Mucosa of rectum (tissue), 2 donors: ENCODE measurements around the gene TAF15.

Experiments used
- H3K27ac ChIP-seq, 2 donors: one replicate each; pipeline ENCODE4 v1.7.0; 2013; ENCODE audit warnings: inconsistent platforms in 2 of 2, low read depth in 2 of 2, low read length in 2 of 2
- H3K27me3 ChIP-seq, 2 donors: one replicate each; pipeline ENCODE4 v1.7.0; 2013; ENCODE audit warnings: low read length in 2 of 2; ENCODE audit not compliant: control insufficient read depth in 2 of 2, insufficient read depth in 2 of 2
- H3K36me3 ChIP-seq, 2 donors: one replicate each; pipeline ENCODE4 v1.7.0; 2013; ENCODE audit warnings: low read length in 2 of 2; ENCODE audit not compliant: control insufficient read depth in 2 of 2, insufficient read depth in 2 of 2
- H3K4me1 ChIP-seq, 2 donors: one replicate each; pipeline ENCODE4 v1.7.0; 2013; ENCODE audit warnings: low read length in 2 of 2, mild to moderate bottlenecking in 1 of 2; ENCODE audit not compliant: control insufficient read depth in 2 of 2, insufficient read depth in 2 of 2
- H3K4me3 ChIP-seq, 2 donors: one replicate each; pipeline ENCODE4 v1.7.0; 2013; ENCODE audit warnings: low read length in 2 of 2
- H3K9ac ChIP-seq, 2 donors: one replicate each; pipeline ENCODE4 v1.7.0; 2013; ENCODE audit warnings: low read length in 2 of 2, low read depth in 1 of 2, mild to moderate bottlenecking in 1 of 2
- H3K9me3 ChIP-seq, 2 donors: one replicate each; pipeline ENCODE4 v1.7.0; 2013; ENCODE audit warnings: low read length in 2 of 2; ENCODE audit not compliant: control insufficient read depth in 2 of 2
- donor health status: healthy.
- donor health status: Normal muscosa, but diverticular disease.

The TAF15 gene

DNA sequence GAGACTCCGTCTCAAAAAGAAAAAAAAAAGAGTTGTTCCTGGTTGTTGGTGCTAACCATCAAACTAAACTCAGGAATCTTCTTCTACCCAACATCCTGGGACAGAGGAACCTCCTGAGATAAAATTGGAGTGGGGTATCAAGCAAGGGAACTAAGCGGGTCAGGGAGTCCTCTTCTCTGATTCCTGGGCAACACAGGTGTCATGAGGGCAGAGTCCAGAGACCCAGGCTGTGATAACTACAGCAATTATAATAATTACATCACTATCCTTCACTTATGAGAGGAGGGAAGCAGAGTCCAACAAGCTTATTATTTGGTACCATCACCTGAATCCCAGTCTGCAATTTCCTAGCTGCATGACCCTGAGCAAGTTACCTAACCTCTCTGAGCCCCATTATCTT lies 40.5 kb upstream of the TAF15 start:
- Histone ChIP-seq H3K36me3 (no peaks in the 10 kb centered on the region), H3K27ac (no peak overlapping the region), H3K4me1 (peaks cover 10 to 13% of the 10 kb centered on the region in 2 donors), H3K9me3 (no peaks in the 10 kb centered on the region), H3K4me3 (no peak overlapping the region), H3K27me3 (no peaks in the 10 kb centered on the region), H3K9ac (no peak overlapping the region)

DNA sequence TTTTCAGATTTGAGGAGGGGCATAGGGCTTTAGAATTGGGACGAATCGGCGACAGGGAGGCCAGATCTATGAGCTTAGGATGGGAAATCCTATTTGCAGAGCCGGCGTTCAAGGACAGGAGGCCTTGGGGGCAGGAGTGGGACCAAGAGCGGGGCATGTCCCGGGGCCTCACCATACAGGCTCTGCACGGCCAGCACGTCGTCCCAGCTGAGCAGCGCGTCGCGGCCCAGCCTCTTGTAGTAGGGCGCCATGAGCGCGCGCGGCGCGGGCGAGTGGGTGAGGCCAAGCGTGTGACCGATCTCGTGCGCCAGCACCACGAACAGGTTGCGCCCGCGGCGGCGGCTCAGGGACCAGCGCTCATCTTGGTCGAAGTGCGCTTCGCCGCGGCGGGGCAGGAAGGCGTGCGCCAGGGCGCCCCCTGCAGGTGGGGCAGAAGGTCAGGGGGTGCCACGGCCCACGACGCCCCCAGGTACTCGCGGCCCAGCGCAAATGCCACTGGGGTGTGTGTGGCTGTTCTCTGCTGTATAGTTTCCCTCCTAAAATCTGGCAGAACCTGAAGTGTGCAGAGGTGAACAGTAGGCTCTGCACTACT lies 39.3 kb upstream of the TAF15 start:
- Histone ChIP-seq H3K27ac (no peak overlapping the region), H3K4me1 (peaks cover 13 to 18% of the 10 kb centered on the region in 2 donors), H3K9ac (no peak overlapping the region), H3K9me3 (no peaks in the 10 kb centered on the region), H3K4me3 (no peak overlapping the region), H3K36me3 (no peaks in the 10 kb centered on the region), H3K27me3 (no peaks in the 10 kb centered on the region)

DNA sequence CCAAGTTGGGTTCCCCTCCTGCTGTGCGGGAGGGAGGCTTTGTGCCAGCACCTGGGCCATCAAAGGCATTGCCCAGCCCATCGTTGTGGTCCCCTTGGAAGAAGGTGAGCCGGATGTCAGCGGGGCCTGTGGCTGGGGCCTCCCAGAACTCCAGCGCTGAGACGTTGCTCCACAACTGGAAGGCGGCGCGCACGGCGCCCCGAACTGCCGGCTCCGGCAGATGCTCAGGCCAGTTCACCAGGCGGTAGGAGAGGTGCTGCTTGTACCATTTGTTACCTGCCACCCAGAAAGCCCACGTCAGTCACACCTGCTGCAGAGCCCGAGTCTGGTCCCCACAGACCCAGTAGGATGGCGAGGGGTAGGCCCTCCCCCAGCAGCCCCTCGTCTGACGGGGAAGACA lies 36.2 kb upstream of the TAF15 start:
- H3K27ac ChIP-seq = no peak overlapping the region

DNA sequence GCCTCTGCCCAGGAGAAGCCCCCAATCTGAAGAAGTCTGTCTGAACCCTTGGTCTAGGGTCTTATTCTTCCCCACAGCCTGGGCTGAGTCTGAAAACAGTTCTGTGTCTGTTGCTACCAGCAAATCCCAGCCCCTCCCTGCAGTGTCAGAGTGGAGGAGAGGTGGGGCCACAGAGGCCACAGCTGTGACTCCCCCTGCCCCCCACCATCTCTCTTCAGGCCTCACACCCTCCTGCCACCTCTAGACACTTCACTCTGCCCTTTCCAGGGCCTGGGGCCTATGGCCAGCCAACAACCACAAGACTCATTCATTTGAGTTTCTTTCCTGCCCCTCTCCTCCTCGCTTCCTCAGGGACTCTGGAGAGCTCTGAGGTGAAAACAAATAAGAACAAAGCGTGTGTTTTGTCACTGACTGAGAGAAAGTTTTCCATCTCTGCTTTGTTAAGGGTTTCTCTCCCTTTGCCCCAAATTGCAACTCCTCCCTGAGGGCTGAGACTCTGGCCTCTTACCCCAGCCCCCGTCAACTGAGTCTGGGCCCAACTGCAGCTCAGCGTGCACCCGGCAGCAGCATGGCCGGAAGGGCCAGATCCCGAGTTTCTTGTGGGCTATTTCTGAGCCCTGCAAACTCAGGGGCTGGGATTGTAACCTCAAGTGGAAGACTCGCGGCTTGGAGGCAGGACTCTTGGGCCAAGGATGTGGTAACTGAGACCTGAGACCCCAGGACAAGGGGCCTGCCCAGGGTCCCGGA lies 35.4 kb upstream of the TAF15 start:
- peaks cover 2 to 4% of the 10 kb centered on the region in 2 donors for H3K36me3 ChIP-seq
- peaks cover 28 to 29% of the 10 kb centered on the region in 2 donors for H3K4me1 ChIP-seq
- H3K27me3 ChIP-seq = no peaks in the 10 kb centered on the region
- peak overlapping the region; percentile 65 to 78 for H3K27ac ChIP-seq
- H3K9me3 ChIP-seq = no peaks in the 10 kb centered on the region
- H3K9ac ChIP-seq = peak overlapping the region in 1 of 2 donors; percentile 45
- H3K4me3 ChIP-seq = no peak overlapping the region

More for the DNA sequence above, 36.2 kb upstream of the TAF15 start:
- H3K4me1 ChIP-seq = peaks cover 28 to 29% of the 10 kb centered on the region in 2 donors
- H3K36me3 ChIP-seq = no peaks in the 10 kb centered on the region
- no peaks in the 10 kb centered on the region for H3K9me3 ChIP-seq
- H3K27me3 ChIP-seq = no peaks in the 10 kb centered on the region
- peak overlapping the region in 1 of 2 donors; percentile 1 for H3K9ac ChIP-seq
- no peak overlapping the region for H3K4me3 ChIP-seq

DNA sequence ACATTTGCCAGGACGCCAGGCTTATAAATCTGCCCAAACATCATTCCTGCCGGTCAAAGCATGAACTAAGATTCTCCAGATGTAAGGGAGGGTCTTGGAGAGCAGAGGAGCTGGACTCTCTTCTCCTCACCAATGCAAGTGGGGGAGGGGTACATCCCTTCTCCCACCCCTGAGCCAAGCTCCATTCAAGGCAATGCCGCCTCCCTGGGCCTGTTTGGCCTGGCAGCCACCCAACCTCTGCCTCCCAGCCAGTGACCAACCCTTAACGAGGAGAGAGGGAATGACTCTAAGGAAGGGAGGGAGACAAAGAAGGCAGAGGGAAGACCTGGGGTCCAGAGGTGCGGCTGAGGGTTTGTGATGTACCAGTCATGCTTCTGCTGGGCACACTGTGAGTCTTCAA lies 34.8 kb upstream of the TAF15 start:
- Histone ChIP-seq H3K9me3 (no peaks in the 10 kb centered on the region), H3K27me3 (no peaks in the 10 kb centered on the region), H3K4me3 (peak overlapping the region in 1 of 2 donors; percentile 9), H3K27ac (peak overlapping the region; percentile 65 to 78), H3K36me3 (peaks cover 5 to 7% of the 10 kb centered on the region in 2 donors), H3K9ac (peak overlapping the region; percentile 17 to 45), H3K4me1 (peaks cover 28 to 29% of the 10 kb centered on the region in 2 donors)

DNA sequence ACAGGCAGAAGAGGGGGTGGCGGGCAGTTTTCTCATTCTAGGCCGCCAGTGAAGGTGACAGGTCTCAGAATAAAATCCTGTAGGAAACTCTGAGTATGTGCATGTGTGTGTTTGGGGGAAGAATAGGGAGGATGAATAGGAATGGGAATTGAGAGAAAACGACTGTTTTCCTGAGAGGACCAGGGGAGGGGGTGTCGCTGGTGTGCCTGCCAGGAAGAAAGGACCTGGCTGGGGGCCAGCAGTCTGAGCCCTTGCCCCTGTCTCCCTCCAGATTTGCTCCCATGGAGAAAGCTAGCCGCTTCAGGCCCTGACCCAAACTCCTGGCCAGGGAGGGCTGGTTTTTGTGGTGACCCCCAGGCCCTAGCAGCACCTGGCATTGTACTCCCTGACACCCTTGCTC lies 34.2 kb upstream of the TAF15 start:
- Histone ChIP-seq H3K9ac (peak overlapping the region; percentile 17 to 45), H3K9me3 (no peaks in the 10 kb centered on the region), H3K27me3 (no peaks in the 10 kb centered on the region), H3K4me1 (peaks cover 28 to 29% of the 10 kb centered on the region in 2 donors), H3K27ac (peak overlapping the region; percentile 65 to 78), H3K4me3 (peak overlapping the region in 1 of 2 donors; percentile 9), H3K36me3 (peaks cover 5 to 8% of the 10 kb centered on the region in 2 donors)

DNA sequence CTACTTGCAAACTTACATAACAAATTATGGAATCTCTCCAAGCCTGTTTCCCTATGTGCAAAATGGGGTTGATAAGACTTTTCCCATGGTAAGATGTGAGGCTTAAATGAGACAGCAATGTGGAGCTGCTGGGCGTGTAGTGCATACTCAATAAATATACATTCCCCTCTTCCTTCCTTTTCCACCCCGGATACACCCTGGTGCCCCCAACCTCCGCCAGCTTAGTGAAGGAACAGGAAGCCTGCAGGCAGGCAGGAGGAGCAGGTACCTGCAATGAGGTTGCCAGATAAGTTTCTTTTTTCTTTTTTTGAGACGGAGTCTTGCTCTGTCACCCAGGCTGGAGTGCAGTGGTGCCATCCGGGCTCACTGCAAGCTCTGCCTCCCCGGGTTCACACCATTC lies 33.7 kb upstream of the TAF15 start:
- peaks cover 28 to 29% of the 10 kb centered on the region in 2 donors for H3K4me1 ChIP-seq
- peak overlapping the region; percentile 65 to 78 for H3K27ac ChIP-seq

DNA sequence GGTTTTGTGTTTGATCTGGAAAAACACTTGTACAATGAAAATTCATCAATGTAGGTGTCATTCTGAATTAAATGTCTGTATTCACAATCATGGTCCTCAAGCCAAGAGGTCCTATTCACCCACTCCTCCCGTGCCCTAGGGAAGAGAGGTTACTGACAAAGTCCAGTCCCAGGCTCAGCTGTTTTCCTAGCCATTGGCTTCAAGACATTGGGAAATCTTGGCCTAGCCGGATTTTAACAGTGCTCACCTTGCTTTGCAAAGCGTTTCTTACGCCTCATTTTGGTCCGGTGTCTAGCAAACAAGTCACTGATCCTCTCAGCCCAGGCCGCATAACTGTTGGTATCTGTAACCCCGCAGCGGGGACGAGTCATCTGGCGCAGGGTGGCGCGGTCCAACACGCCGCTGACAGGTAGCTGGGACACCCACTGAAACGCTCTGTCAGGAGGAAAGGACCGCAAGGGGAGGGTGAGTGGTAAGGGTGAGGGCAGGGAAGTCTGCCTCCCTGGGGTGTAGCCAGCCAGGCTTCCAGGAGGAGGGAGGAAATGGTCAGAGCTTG lies 30.6 kb upstream of the TAF15 start:
- Histone ChIP-seq H3K27ac (no peak overlapping the region), H3K9ac (no peak overlapping the region), H3K27me3 (no peaks in the 10 kb centered on the region), H3K4me3 (no peak overlapping the region), H3K4me1 (peaks cover 28 to 40% of the 10 kb centered on the region in 2 donors), H3K9me3 (no peaks in the 10 kb centered on the region), H3K36me3 (peaks cover 5 to 8% of the 10 kb centered on the region in 2 donors)

More for the DNA sequence above, 33.7 kb upstream of the TAF15 start:
- Histone ChIP-seq H3K9ac (peak overlapping the region in 1 of 2 donors; percentile 45), H3K36me3 (peaks cover 5 to 8% of the 10 kb centered on the region in 2 donors), H3K4me3 (no peak overlapping the region), H3K9me3 (no peaks in the 10 kb centered on the region), H3K27me3 (no peaks in the 10 kb centered on the region)

DNA sequence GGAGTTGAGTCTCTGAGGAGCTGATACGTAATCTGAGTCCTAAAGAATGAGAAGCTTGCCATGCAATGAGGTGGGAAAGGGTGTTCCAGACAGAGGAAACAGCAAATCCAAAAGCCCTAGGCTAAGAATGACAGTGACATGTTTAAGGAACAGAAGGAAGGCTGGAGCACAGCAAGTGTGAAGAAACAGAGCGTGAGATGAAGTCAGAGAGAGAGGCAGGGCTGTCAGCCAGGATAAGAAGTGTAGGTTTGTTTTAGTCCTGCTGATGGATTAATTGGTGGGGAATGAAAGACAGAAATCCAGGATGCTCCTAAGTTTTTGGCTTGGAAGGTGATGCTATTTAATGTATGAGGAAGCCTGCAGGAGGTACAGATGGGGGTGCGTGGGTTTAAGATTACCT lies 28.3 kb upstream of the TAF15 start:
- no peaks in the 10 kb centered on the region for H3K9me3 ChIP-seq
- no peak overlapping the region for H3K9ac ChIP-seq
- H3K27me3 ChIP-seq = no peaks in the 10 kb centered on the region
- peaks cover 5 to 8% of the 10 kb centered on the region in 2 donors for H3K36me3 ChIP-seq
- no peak overlapping the region for H3K4me3 ChIP-seq
- H3K4me1 ChIP-seq = peaks cover 17 to 33% of the 10 kb centered on the region in 2 donors
- H3K27ac ChIP-seq = no peak overlapping the region

DNA sequence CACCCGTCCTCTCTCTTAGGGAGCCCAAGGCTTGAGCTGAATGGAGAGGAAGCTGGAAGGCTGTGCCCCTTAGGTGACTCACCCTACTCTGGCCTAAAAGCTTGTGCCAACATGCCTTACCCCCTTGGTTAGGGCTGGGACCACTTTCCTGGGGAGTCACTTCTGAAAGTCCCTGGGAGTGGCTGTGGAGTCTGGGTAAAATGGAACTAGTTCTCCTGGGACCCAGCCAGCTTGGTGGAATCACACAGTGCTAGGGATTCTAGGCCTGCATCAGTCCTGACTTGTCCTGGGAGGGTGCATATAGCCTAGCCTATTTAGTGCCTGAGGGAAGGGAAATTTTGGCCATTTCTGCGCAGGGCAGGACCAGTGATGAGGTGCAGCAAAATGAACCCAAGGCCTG lies 24.4 kb upstream of the TAF15 start:
- H3K36me3 ChIP-seq = no peaks in the 10 kb centered on the region
- no peak overlapping the region for H3K4me3 ChIP-seq
- H3K27me3 ChIP-seq = no peaks in the 10 kb centered on the region
- no peaks in the 10 kb centered on the region for H3K9me3 ChIP-seq
- peaks cover 24 to 55% of the 10 kb centered on the region in 2 donors for H3K4me1 ChIP-seq
- H3K27ac ChIP-seq = peak overlapping the region; percentile 90 to 95
- no peak overlapping the region for H3K9ac ChIP-seq
